Chondrocyte (in vitro differentiated cells): Measurements from ENCODE around the gene GARS1. TPM values are rescaled to one million over a fixed set of nuclear protein-coding genes. Genes with fewer than 3 reads are reported as not detected.

ENCODE experiments used
- DNase-seq: peaks from one replicate; pipeline ENCODE4 v3.0.0; 2021; ENCODE audit warnings: mixed read lengths, low spot score
- H3K27ac Mint-ChIP-seq: one replicate; pipeline ENCODE4 v1.8.0; 2021; ENCODE audit warnings: mild to moderate bottlenecking, moderate library complexity, mixed read lengths; ENCODE audit not compliant: unreplicated experiment
- H3K27me3 Mint-ChIP-seq: 2 replicates; pipeline ENCODE4 v1.8.0; 2021; ENCODE audit warnings: low read depth, mixed read lengths
- H3K36me3 Mint-ChIP-seq: 2 replicates; pipeline ENCODE4 v1.8.0; 2021; ENCODE audit warnings: low read depth, mixed read lengths
- H3K4me1 Mint-ChIP-seq: 2 replicates; pipeline ENCODE4 v1.8.0; 2021; ENCODE audit warnings: low read depth, mild to moderate bottlenecking, mixed read lengths
- H3K4me3 Mint-ChIP-seq: one replicate; pipeline ENCODE4 v1.8.0; 2021; ENCODE audit warnings: mild to moderate bottlenecking, moderate library complexity, mixed read lengths; ENCODE audit not compliant: unreplicated experiment
- H3K9me3 Mint-ChIP-seq: 2 replicates; pipeline ENCODE4 v1.8.0; 2021; ENCODE audit warnings: low read depth, mixed read lengths
- total RNA-seq: library from RNA; stranded (reverse); gene quantifications from 3 replicates; pipeline ENCODE4 v1.2.1, GENCODE V29; 2021
- TF ChIP-seq, protein P1 (sequence below): fragments of 200-600 bp; sonication (generic); IDR thresholded peaks from 2 replicates; pipeline ENCODE4 v1.5.0; 2021; ENCODE audit warnings: antibody characterized with exemption, mild to moderate bottlenecking, moderate library complexity

The GARS1 gene
- total RNA-seq, 1 donor from 2014 or later = 581 TPM

- H3K9me3 Mint-ChIP-seq = peaks cover 13% of the 10 kb centered on the region
- H3K4me3 Mint-ChIP-seq = no peak overlapping the region
- peaks cover 17% of the 10 kb centered on the region for H3K36me3 Mint-ChIP-seq
- DNase-seq = no peak
- H3K27ac Mint-ChIP-seq = no peak overlapping the region
- no peaks in the 10 kb centered on the region for H3K27me3 Mint-ChIP-seq
- no peaks in the 10 kb centered on the region for H3K4me1 Mint-ChIP-seq
- TF ChIP-seq, protein P1, sequence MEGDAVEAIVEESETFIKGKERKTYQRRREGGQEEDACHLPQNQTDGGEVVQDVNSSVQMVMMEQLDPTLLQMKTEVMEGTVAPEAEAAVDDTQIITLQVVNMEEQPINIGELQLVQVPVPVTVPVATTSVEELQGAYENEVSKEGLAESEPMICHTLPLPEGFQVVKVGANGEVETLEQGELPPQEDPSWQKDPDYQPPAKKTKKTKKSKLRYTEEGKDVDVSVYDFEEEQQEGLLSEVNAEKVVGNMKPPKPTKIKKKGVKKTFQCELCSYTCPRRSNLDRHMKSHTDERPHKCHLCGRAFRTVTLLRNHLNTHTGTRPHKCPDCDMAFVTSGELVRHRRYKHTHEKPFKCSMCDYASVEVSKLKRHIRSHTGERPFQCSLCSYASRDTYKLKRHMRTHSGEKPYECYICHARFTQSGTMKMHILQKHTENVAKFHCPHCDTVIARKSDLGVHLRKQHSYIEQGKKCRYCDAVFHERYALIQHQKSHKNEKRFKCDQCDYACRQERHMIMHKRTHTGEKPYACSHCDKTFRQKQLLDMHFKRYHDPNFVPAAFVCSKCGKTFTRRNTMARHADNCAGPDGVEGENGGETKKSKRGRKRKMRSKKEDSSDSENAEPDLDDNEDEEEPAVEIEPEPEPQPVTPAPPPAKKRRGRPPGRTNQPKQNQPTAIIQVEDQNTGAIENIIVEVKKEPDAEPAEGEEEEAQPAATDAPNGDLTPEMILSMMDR = no peak
Measured at GRCh38 chr7:30572212-30572841, 22.4 kb upstream of the GARS1 start.

DNA sequence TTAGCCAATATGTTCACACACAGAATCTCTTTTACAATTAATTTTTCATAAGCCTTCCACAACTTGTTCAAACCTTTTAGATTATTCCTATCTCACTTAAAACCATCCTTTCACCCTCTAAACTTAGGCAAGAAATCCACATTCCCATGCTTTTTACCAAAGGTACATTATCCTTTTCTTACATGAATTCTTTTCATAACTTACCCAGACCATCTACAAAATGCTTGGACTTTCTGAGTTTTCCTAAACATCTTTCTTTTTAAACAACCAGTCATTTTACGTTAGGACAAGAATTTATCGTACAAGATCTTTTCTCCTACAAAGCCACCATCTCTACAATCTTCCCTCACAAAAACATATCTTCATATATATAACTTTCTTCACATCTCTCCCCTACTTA, 18.8 kb upstream of the GARS1 start:
- Mint-ChIP-seq H3K4me3 (no peak overlapping the region), H3K4me1 (no peaks in the 10 kb centered on the region), H3K27ac (no peak overlapping the region), H3K27me3 (no peaks in the 10 kb centered on the region), H3K9me3 (peaks cover 11% of the 10 kb centered on the region), H3K36me3 (peaks cover 29% of the 10 kb centered on the region)
- DNase-seq = no peak
- TF ChIP-seq, protein P1 = no peak

DNA sequence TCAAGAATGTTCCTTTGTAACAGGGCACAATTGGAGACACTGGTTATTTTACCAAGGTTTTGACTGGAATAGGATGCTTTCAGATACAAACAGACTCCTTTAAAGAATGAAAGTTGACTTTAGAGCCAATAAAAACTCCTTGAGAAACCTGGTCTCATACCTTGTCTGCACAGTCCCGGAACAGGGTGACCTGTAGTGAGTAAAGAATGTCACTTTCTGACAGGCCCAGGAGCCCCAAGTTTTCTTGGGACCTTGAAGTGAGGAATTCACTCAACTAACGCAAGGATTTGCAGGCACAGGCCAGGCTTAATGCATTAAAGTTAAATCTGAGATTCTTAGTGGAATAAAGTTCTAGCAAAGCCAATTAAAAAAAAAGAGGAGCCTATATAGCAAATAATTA, 11.5 kb upstream of the GARS1 start:
- TF ChIP-seq, protein P1 = no peak
- H3K27me3 Mint-ChIP-seq = no peaks in the 10 kb centered on the region
- no peaks in the 10 kb centered on the region for H3K9me3 Mint-ChIP-seq
- peaks cover 33% of the 10 kb centered on the region for H3K36me3 Mint-ChIP-seq
- H3K27ac Mint-ChIP-seq = no peak overlapping the region
- H3K4me3 Mint-ChIP-seq = no peak overlapping the region
- no peak for DNase-seq
- no peaks in the 10 kb centered on the region for H3K4me1 Mint-ChIP-seq

- no peaks in the 10 kb centered on the region for H3K4me1 Mint-ChIP-seq
- peaks cover 28% of the 10 kb centered on the region for H3K36me3 Mint-ChIP-seq
- DNase-seq = no peak
- TF ChIP-seq, protein P1 = no peak
- H3K27me3 Mint-ChIP-seq = no peaks in the 10 kb centered on the region
- H3K9me3 Mint-ChIP-seq = no peaks in the 10 kb centered on the region
- H3K27ac Mint-ChIP-seq = no peak overlapping the region
- H3K4me3 Mint-ChIP-seq = no peak overlapping the region
Measured at GRCh38 chr7:30584415-30584814, 10.3 kb upstream of the GARS1 start.

DNA sequence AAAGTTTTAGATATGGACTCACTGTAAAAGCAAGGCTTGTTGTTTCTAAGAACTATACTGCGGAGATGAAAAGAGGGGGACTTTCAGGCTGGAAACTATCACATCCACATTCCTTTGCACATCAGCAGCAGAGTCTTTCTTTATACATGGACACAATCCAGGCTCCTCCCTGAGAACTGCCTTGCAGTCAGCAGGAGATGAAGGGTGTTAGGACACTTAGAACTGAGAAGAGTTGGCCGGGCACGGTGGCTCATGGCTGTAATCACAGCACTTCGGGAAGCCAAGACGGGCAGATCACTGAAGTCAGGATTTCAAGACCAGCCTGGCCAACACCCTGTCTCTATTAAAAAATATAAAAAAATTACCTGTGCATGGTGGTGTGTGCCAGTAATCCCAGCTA, 9.7 kb upstream of the GARS1 start:
- no peak overlapping the region for H3K4me3 Mint-ChIP-seq
- DNase-seq = no peak
- peaks cover 26% of the 10 kb centered on the region for H3K36me3 Mint-ChIP-seq
- H3K27ac Mint-ChIP-seq = no peak overlapping the region
- no peaks in the 10 kb centered on the region for H3K27me3 Mint-ChIP-seq
- TF ChIP-seq, protein P1 = no peak
- no peaks in the 10 kb centered on the region for H3K9me3 Mint-ChIP-seq
- H3K4me1 Mint-ChIP-seq = no peaks in the 10 kb centered on the region
